ES-I3 (cell line): ENCODE results near the gene XRCC6.
"Not testable (repeated sequence)": the region's sequence is repeated elsewhere in the genome, so short reads cannot be mapped to it uniquely, and the experiment has no call there.

Experiments
- H3K36me3 ChIP-seq: 2 replicates; pipeline ENCODE4 v1.6.1; 2013; ENCODE audit warnings: mild to moderate bottlenecking, low read length, control low read depth, moderate library complexity; ENCODE audit not compliant: insufficient read depth
- H3K4me1 ChIP-seq: 2 replicates; pipeline ENCODE4 v1.6.1; 2013; ENCODE audit warnings: mild to moderate bottlenecking, control low read depth, low read length; ENCODE audit not compliant: insufficient read depth
- H3K9ac ChIP-seq: 2 replicates; pipeline ENCODE4 v1.6.1; 2013; ENCODE audit warnings: low read depth, mild to moderate bottlenecking, low read length, moderate library complexity
- H3K9me3 ChIP-seq: 2 replicates; pipeline ENCODE4 v1.6.1; 2013; ENCODE audit warnings: mild to moderate bottlenecking, low read length, moderate library complexity; ENCODE audit not compliant: control insufficient read depth, insufficient read depth

The XRCC6 gene

DNA sequence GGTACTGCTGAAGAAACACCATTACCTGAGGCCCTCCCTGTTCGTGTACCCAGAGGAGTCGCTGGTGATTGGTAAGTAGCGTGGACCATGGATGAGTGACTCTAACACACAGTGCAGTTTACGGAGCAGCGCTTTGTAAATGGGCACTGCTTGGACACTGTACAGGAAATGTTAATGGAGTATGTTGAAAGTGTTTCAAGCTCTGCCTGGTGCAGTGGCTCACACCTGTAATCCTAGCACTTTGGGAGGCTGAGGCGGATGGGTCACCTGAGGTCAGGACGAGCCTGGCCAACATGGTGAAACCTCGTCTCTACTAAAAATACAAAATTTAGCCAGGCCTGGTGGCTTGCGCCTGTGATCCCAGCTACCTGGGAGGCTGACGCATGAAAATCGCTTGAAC lies 29.7 kb downstream of the XRCC6 start:
- H3K36me3 ChIP-seq = peaks cover 63% of the 10 kb centered on the region
- no peak overlapping the region for H3K9ac ChIP-seq
- H3K9me3 ChIP-seq = no peaks in the 10 kb centered on the region
- no peaks in the 10 kb centered on the region for H3K4me1 ChIP-seq

DNA sequence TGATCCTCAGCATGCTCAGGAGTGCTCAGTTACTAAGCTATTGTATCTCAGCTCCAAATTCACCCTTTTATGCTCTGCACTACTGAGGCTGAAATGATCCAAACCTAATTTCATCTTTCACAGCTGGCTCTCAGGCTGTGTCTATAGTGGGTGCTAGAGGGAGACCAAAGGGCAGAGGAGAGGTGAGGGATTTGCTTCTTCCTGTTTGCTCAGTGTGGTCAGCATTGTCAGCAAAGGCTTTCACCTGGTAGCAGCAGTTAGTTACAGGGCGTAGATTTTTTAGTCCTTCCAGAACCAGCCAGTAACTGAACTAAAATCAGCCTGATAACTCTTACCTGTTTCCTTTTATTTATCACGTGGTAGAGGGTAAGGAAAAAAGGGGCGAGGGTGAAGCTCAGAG lies 33.2 kb downstream of the XRCC6 start:
- no peaks in the 10 kb centered on the region for H3K9me3 ChIP-seq
- H3K36me3 ChIP-seq = peaks cover 68% of the 10 kb centered on the region
- no peaks in the 10 kb centered on the region for H3K4me1 ChIP-seq
- H3K9ac ChIP-seq = no peak overlapping the region

DNA sequence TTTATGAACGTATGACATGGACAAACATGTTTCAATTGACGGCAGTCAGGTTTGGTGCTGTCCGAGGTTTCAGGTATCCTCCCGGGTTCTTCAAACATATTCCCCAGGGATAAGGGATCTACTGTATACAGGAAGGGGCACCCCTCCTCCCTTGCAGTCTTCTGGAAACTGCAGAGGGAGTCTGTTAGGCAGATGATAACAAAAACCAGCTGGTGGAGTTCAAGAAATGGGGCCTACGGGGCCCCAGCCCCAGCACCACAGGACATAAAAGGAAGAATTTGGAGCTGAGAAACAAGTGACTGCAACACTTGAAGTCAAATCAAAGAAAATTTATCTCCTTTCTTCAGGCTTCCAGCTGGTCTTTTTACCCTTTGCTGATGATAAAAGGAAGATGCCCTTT lies 35.5 kb downstream of the XRCC6 start:
- Histone ChIP-seq H3K36me3 (peaks cover 66% of the 10 kb centered on the region), H3K4me1 (no peaks in the 10 kb centered on the region), H3K9me3 (no peaks in the 10 kb centered on the region), H3K9ac (no peak overlapping the region)

DNA sequence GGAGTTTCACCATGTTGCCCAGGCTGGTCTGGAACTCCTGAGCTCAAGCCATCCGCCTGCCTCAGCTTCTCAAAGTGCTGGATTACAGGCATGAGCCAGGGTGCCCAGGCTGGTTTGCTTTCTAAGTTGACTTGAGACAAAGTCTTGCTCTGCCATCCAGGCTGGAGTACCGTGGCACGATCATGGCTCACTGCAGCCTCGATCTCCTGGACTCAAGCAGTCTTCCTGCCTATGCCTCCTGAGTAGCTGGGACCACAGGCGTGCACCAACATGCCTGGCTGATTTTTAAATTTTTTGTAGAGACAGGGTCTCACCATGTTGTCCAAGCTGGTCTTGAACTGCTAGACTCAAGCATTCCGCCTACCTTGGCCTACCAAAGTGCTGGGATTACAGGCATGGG lies 36.6 kb downstream of the XRCC6 start:
- Histone ChIP-seq H3K36me3 (peaks cover 68% of the 10 kb centered on the region), H3K4me1 (no peaks in the 10 kb centered on the region), H3K9me3 (no peaks in the 10 kb centered on the region), H3K9ac (no peak overlapping the region)

DNA sequence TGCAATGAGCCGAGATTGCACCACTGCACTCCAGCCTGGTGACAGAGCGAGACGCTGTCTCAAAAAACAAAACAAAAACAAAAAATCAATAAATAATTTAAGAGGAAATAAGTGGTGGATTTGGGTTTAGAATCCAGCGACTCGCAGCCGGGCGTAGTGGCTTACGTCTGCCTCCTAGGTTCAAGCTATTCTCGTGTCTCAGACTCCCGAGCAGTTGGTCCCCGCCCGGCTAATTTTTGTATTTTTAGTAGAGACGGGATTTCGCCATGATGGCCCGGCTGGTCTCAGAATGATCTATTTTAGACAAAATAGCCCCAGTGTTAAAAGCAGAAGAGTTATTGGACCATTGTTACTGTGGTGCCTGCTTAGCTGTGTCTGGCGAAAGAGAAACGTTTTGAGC lies 37.8 kb downstream of the XRCC6 start:
- H3K9ac ChIP-seq = no peak overlapping the region
- H3K4me1 ChIP-seq = no peaks in the 10 kb centered on the region
- H3K36me3 ChIP-seq = peaks cover 59% of the 10 kb centered on the region
- H3K9me3 ChIP-seq = no peaks in the 10 kb centered on the region

DNA sequence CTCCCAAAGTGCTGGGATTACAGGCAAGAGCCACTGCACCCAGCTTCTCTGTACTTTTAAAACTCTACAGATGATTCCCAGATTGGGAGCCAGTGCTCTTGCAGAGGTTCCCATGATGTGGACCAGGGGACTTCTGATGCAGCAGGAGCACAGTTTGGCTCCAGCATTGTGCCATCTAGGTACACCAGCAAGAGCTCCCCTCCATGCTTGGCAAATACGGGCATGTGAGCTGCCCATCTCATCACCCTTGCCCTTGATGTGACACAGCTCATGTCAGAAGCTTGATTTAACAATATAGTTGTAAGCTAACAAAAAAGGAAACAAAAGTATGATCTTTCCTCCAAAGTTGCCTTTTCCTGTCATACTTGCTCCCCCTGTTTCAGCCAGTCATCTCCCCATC lies 38.8 kb downstream of the XRCC6 start:
- Histone ChIP-seq H3K36me3 (peaks cover 48% of the 10 kb centered on the region), H3K4me1 (no peaks in the 10 kb centered on the region)

DNA sequence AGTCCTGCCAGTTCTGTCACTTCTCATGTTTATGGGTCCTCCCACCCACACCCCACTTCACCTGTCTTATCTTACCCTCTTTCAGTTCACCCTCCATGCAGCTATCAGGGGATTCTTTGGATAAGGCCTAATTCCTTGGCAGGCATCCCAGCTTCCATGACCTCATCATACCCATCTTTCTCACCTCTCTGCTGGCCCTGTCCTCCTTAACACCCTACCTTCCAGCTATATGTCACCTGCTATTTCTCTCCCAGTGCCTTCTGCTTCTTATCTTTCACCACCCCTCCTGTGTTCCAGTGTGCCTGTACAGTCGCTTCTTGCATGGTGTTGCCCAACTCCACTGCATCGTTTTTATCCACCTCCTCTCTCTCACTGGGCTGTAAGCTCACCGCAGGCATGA lies 39.3 kb downstream of the XRCC6 start:
- H3K4me1 ChIP-seq = no peaks in the 10 kb centered on the region
- H3K9ac ChIP-seq = no peak overlapping the region
- no peaks in the 10 kb centered on the region for H3K9me3 ChIP-seq
- H3K36me3 ChIP-seq = peaks cover 47% of the 10 kb centered on the region

More for the DNA sequence above, 38.8 kb downstream of the XRCC6 start:
- no peak overlapping the region for H3K9ac ChIP-seq
- no peaks in the 10 kb centered on the region for H3K9me3 ChIP-seq

DNA sequence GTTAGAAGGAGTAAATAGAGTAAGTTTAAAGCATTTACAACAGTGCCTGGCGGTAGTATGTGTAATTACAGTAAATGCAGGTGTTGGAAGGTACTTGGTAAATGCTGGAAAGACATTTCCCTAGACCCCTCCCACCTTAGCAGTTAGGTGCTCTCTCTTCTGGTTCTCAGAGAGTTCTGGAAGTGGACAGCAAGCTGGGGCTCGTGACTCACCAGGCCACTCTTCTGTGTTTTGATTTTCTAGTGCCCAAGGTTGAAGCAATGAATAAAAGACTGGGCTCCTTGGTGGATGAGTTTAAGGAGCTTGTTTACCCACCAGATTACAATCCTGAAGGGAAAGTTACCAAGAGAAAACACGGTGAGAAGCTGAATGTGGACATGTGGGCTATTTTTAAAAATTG lies 40.0 kb downstream of the XRCC6 start:
- Histone ChIP-seq H3K9ac (no peak overlapping the region), H3K4me1 (no peaks in the 10 kb centered on the region), H3K9me3 (no peaks in the 10 kb centered on the region), H3K36me3 (peaks cover 42% of the 10 kb centered on the region)

DNA sequence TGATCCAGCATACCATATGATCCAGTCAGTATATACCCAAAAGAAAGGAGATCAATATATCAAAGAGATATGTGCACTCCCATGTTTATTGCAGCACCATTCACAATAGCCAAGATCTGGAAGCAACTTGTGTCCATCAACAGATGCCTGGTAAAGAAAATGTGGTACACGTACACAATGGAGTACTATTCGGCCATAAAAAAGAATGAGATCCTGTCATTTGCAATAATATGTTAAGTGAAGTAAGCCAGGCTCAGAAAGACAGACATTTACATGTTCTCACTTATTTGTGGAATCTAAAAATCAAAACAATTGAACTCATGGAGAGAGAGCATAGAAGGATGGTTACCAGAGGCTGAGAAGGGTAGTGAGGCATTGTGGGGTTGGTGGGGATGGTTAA lies 40.6 kb downstream of the XRCC6 start:
- H3K4me1 ChIP-seq = no peaks in the 10 kb centered on the region
- peaks cover 40% of the 10 kb centered on the region for H3K36me3 ChIP-seq
- H3K9me3 ChIP-seq = no peaks in the 10 kb centered on the region

DNA sequence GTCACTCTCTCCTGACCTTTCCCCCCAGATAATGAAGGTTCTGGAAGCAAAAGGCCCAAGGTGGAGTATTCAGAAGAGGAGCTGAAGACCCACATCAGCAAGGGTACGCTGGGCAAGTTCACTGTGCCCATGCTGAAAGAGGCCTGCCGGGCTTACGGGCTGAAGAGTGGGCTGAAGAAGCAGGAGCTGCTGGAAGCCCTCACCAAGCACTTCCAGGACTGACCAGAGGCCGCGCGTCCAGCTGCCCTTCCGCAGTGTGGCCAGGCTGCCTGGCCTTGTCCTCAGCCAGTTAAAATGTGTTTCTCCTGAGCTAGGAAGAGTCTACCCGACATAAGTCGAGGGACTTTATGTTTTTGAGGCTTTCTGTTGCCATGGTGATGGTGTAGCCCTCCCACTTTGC lies 42.5 kb downstream of the XRCC6 start:
- H3K9ac ChIP-seq, H3K4me1 ChIP-seq, H3K9me3 ChIP-seq: not testable (repeated sequence)
- H3K36me3 ChIP-seq = peaks cover 28% of the 10 kb centered on the region

More for the DNA sequence above, 40.6 kb downstream of the XRCC6 start:
- H3K9ac ChIP-seq = no peak overlapping the region

DNA sequence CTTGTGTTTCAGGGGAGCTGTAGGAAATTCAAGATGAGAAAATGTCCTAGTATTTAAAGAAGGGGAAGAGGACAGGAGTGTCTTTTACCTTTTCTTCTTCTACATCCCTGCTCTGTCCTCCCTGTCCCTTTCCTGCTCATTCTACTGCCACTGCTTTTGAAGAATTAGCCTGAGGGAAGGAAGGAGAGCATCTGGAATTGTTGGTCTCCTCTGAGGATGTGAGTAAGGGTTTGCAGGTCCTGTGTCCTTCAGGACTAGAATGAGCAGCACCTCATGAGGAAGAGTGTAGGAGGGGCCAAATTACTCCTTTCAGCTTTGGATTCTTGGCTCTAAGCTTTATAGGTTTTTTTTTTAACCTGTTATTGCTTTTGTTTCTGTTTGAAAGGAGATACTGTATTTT lies 43.4 kb downstream of the XRCC6 start:
- no peak overlapping the region for H3K9ac ChIP-seq
- peaks cover 3% of the 10 kb centered on the region; the same call in 1 of the 2 replicates for H3K4me1 ChIP-seq
- H3K36me3 ChIP-seq = peaks cover 21% of the 10 kb centered on the region
- H3K9me3 ChIP-seq = no peaks in the 10 kb centered on the region

DNA sequence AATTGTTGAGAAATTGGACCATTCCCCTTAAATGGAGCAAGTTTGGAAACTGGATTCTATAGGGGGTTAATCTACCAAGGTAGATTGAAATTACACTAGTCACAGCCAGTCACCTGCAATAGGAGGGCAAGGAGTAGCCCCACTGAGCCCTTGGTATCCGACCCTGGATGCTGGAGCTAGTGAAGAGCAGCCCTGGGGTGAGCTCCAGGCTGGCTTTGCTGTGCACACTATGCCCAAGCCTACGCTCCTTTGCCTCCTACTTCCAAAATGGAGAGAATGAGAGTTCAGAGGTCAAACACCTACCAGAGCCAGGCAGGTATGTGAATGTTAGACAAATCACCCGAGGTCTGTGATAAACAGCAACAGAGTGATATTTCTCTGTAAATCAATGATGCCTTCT lies 43.9 kb downstream of the XRCC6 start:
- Histone ChIP-seq H3K36me3 (peaks cover 21% of the 10 kb centered on the region), H3K9me3 (no peaks in the 10 kb centered on the region)

DNA sequence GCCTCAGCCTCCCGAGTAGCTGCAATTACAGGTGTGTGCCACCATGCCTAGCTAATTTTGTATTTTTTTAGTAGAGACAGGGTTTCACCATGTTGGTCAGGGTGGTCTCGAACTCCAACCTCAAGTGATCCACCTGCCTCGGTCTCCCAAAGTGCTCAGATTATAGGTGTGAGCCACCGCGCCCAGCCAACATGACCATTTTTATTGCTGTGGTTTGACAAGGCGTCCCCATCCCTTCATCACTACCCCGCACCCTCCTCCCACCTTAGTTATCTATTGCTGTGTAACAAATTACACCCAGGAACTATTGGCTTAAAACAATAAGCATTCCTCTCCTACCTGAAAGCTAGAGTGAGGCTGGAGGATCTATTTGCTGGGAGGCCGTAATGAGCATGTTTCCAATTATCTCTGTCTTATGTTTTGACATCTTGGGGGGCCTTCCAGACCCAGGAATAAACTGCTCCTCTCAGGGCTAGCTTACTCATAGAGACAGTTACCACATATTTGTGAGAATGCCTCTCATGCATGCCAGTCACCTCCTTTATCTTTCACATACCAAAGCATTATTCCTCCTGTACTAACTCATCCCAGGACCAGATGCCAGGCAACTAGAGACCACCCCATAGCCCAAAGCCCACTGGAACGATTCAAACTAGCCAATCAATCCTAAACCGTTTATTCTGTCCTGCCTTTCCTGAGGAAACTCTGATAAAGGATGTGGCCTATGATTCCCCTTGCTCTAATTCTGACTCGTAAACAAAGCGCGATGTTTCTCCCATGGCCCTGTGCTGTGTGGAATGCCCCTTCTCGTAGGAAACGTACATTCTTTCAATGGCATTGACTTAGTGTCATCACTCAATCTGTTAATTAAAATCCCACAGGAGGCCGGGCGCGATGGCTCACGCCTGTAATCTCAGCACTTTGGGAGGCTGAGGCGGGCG lies 48.1 kb downstream of the XRCC6 start:
- 0 out of 2 replicates have a peak, but pooled peaks cover 3% of the 10 kb centered on the region for H3K36me3 ChIP-seq
- peaks cover 9% of the 10 kb centered on the region; the same call in 1 of the 2 replicates for H3K4me1 ChIP-seq
- no peaks in the 10 kb centered on the region for H3K9me3 ChIP-seq
- no peak overlapping the region for H3K9ac ChIP-seq

More for the DNA sequence above, 43.9 kb downstream of the XRCC6 start:
- H3K4me1 ChIP-seq = peaks cover 4% of the 10 kb centered on the region; the same call in 1 of the 2 replicates
- no peak overlapping the region for H3K9ac ChIP-seq

DNA sequence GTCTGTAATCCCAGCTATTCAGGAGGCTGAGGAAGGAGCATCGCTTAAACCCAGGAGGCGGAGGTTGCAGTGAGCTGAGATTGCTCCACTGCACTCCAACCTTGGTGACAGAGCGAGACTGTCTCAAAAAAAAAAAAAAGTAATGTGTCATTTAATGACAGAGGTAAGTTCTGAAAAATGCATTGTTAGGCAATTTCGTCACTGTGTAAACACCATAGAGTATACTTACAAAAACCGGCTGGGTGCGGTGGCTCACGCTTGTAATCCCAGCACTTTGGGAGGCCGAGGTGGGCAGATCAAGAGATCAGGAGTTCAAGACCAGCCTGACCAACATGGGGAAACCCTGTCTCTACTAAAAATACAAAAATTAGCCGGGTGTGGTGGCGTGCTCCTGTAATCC lies 51.0 kb downstream of the XRCC6 start:
- H3K9ac ChIP-seq, H3K4me1 ChIP-seq, H3K36me3 ChIP-seq, H3K9me3 ChIP-seq: not testable (repeated sequence)

DNA sequence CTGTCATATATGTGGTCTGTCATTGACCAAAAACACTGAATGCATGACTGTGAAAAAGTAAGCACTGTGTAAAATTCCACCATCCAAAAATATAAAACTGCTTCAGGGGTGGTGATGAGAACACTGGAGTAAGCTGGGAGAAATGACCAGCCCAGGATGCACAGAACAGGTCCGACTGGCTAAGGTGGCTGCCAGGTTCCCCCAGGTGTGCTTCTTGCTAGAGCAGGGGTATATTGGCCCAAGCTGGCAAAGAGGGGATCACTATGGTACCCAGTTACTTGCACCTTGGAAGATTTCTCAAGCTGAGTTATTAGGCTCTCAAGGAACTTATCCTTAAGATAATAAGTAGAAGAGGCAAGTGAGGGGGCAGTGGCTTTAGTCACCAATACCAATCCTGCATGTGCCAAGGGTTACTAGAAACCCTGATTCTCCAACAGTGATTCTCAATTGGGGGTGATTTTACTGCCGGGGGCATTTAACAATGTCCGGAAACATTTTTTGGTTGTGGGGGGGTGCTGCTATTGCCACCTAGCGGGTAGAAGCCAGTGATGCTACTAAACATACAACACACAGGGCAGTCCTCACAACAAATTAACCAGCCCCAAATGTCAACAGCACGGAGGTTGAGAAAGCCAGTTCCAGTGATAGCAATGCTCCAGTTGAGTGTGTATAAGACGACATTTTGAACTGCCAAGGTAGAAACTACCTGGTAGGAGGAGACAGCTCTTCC lies 51.9 kb downstream of the XRCC6 start:
- Histone ChIP-seq H3K9ac (no peak overlapping the region), H3K36me3 (peaks cover 3% of the 10 kb centered on the region; the same call in 1 of the 2 replicates), H3K9me3 (no peaks in the 10 kb centered on the region), H3K4me1 (peaks cover 9% of the 10 kb centered on the region; the same call in 1 of the 2 replicates)
